ENCODE data around the gene ALPG.
A peak's percentile ranks its signal among the peaks of the same experiment; 100 is the strongest.
"Not testable (repeated sequence)": the region's sequence is repeated elsewhere in the genome, so short reads cannot be mapped to it uniquely, and the experiment has no call there.

The ALPG gene

GRCh38 chr2:232420463-232421188, 14.0 kb downstream of the ALPG start:
- peak; percentile 30 for DNase-seq

- no peak for DNase-seq
These were observed 14.6 kb downstream of the ALPG start for GRCh38 chr2:232421189-232421785.

DNA sequence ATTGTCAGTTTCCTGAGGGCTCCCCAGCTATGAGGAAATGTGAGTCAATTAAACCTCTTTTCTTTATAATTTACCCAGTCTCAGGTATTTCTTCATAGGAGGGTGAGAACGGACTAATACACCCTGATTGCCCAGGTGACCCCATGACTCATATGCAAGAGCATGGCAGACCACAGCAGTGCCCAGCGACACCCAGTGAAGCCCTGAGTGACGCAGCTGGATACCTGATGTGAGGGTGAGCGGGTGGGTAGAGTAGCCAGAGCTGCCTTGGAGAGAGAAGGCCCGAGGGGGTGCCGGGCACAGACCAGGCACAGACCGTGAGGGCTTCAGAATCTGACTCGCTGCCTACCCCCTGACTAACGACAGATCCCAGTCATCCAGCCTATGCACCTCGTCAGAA, 15.4 kb downstream of the ALPG start:
- DNase-seq = no peak

DNA sequence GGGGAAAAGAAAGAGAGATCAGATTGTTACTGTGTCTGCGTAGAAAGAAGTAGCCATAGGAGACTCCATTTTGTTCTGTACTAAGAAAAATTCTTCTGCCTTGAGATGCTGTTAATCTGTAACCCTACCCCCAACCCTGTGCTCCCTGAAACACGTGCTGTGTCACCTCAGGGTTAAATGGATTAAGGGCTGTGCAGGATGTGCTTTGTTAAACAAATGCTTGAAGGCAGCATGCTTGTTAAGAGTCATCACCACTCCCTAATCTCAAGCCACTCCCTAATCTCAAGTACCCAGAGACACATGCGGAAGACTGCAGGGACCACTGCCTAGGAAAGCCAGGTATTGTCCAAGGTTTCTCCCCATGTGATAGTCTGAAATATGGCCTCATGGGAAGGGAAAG, 16.4 kb downstream of the ALPG start:
- not testable (repeated sequence) for DNase-seq

DNA sequence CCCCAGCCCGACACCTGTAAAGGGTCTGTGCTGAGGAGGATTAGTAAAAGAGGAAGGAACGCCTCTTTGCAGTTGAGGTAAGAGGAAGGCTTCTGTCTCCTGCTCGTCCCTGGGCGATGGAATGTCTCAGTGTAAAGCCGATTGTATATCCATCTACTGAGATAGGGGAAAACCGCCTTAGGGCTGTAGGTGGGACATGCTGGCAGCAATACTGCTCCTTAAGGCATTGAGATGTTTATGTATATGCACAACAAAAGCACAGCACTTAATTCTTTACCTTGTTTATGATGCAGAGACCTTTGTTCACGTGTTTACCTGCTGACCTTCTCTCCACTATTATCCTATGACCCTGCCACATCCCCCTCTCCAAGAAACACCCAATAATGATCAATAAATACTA, 16.8 kb downstream of the ALPG start:
- DNase-seq = not testable (repeated sequence)

GRCh38 chr2:232431705-232432590, 25.3 kb downstream of the ALPG start:
- no peak for DNase-seq

GRCh38 chr2:232432598-232433184, 26.0 kb downstream of the ALPG start:
- no peak for DNase-seq

DNA sequence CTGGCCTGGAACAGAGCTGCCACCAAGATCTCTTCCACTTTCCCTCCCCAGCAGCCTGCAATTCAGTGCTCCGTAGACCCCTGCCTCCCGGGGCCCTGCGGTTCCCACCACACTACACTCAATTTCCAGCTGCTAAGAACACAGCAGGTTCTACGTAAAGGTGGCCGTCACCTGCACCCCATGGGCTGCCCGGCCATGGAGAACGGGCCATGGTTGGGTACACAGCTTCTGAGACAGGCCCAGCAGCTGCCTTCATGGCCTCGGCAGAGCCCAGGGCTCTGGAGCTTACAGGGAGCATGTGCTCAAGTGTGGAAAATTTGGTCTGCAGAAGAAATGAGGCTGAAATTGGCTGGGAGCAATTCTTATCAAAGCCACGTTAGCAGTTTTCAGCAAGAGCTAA, 27.0 kb downstream of the ALPG start:
- DNase-seq = not testable (repeated sequence)

DNA sequence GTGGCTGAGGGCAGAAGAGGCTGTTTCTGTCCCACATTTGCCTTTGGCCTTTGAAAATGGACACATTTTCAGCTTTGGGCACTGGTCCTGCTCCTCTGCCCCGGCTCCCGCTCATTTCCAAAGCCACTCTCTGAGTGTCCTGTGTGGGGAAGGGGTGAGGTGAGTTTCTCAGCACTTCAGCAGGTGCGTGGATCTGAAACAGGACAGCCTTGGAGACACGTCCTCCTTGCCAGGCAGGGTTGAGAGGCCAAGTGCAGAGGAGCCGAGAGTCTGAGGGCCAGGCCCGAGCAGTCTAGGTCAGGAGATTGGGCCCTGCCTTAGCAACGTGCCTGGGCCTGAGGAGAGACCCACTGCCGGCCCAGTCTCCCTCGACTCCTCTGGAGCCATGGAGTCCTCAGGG, 27.4 kb downstream of the ALPG start:
- no peak for DNase-seq

DNA sequence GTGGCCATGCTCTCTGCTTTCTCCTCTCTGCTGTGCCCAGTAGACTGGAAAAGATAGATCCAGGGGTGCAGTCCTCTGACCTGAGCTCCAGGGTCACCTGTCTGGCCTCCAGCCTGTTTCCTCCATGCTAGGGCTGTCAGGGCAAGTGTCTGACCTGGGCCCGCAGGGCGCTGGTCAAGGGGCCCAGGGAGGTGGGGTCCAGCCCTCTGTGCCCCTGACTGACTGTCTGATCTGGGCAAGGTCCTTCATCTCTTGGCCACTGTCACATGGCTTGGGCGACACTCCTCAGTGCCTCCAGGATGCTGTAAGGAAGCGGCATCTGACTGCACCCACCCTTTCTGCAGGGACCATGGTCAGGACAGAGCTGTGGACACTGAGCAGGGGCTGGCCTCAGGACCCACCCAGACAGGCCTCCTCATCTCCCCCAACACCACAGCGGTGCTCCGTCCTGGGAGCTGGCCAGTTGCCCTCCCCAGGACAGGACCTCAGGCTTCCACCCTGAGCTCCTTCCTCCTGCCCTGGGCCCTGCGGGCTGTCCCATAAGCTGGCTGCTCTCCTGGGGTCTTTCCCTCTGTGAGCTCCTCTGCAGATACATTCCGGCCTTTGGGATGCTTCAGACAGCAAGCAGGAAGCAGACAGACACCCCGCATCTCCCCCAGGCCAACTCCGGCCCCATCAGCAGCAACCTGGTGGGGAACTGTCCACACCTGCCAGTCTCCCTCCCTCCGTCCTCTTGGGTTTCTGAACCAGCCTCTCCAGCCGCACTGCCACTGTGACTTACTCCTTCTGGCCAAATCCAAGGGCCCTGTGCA, 28.1 kb downstream of the ALPG start:
- no peak for DNase-seq

GRCh38 chr2:232435375-232435648, 28.7 kb downstream of the ALPG start:
- DNase-seq = no peak

- DNase-seq = no peak
These were observed 29.2 kb downstream of the ALPG start for GRCh38 chr2:232435805-232436204.

- no peak for DNase-seq
These were observed 29.9 kb downstream of the ALPG start for GRCh38 chr2:232436381-232437194.

GRCh38 chr2:232437195-232437571, 30.5 kb downstream of the ALPG start:
- no peak for DNase-seq

GRCh38 chr2:232438091-232438490, 31.4 kb downstream of the ALPG start:
- no peak for DNase-seq

GRCh38 chr2:232438951-232439757, 32.5 kb downstream of the ALPG start:
- peak; percentile 53 for DNase-seq

- DNase-seq = no peak
These were observed 33.1 kb downstream of the ALPG start for GRCh38 chr2:232439758-232440135.

- DNase-seq = peak; percentile 89
These were observed 33.8 kb downstream of the ALPG start for GRCh38 chr2:232440220-232441018.

DNA sequence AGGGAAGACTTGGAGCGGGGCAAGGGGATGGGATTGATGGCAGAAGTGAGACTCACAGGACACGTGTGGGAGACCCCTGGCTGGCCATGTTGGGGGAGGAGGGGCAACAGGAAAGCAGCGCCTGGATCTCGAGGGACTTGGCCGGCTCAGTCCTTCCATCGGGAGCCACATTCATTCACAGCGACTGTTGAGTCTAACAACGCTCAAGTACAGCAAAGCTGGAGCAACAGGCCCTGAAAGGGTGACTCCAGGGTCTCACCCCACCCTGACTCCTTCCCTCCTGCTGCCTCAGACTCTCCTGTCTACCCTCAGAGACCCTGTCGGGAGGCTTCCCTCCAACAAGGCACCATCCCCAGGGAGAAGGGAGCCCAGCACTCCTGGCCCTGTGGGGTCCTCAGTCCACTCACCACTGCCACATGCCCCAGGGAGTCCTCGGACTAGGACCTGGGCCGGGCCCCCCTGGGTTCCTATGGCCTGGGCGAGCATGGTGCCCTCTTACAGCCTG, 34.6 kb downstream of the ALPG start:
- no peak for DNase-seq

DNA sequence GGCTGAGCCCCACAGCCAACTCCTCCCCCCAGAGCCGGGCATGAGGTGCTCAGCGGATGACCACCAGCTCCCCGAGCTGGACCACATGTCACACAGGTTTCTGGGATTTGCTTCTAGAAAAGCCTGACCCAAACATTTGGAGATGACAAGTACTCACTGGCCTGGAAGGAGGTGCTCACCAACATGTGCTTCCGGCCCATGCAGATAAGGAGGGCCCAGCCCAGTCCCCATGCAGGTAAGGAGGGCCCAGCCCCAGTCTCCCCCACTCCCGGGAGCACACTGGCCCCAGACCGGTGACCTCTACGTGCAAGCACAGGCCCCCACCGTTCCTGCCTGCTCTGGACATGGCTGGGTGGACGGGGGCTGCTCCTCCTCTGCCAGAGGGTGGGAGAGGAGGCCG, 35.3 kb downstream of the ALPG start:
- DNase-seq = not testable (repeated sequence)
